Lower lobe of right lung (tissue), 2 donors: ENCODE results near the gene OSBPL9. TPM values are rescaled to one million over a fixed set of nuclear protein-coding genes. Genes with fewer than 3 reads are reported as not detected.
"Not testable (repeated sequence)": the region's sequence is repeated elsewhere in the genome, so short reads cannot be mapped to it uniquely, and the experiment has no call there.

ENCODE experiments used
- ATAC-seq, 2 donors: fragments of 200-7000 bp; cut with Tn5 transposase; one replicate each; pipeline ENCODE4 v1.9.1; 2020 to 2022; ENCODE audit warnings: mild to moderate bottlenecking in 2 of 2, moderate library complexity in 2 of 2
- DNase-seq: peaks from one replicate; pipeline ENCODE4 v3.0.0-alpha.2; 2020
- H3K27ac ChIP-seq: fragments of 200-600 bp; one replicate; pipeline ENCODE4 v1.8.0; 2022
- H3K27me3 ChIP-seq: fragments of 200-600 bp; one replicate; pipeline ENCODE4 v1.8.0; 2022; ENCODE audit warnings: low read depth
- H3K36me3 ChIP-seq: fragments of 200-600 bp; one replicate; pipeline ENCODE4 v1.8.0; 2022; ENCODE audit warnings: mild to moderate bottlenecking
- H3K4me1 ChIP-seq: fragments of 200-600 bp; one replicate; pipeline ENCODE4 v1.8.0; 2022
- H3K4me3 ChIP-seq: fragments of 200-600 bp; one replicate; pipeline ENCODE4 v1.8.0; 2022; ENCODE audit warnings: mild to moderate bottlenecking
- H3K9me3 ChIP-seq: fragments of 200-600 bp; one replicate; pipeline ENCODE4 v1.8.0; 2022
- CTCF ChIP-seq: fragments of 200-600 bp; IDR thresholded peaks from one replicate; pipeline ENCODE4 v1.8.0; 2022; ENCODE audit warnings: antibody characterized with exemption, mild to moderate bottlenecking
- intact Hi-C: fragments of 100-400 bp; cut with DNase I; formaldehyde crosslinking; loops from one replicate; pipeline ENCODE4 v1.11.0; 2022
- total RNA-seq: library from RNA; stranded (reverse); fragmentation: NEBNext Ultra II Directional; extraction: Animal tissue kit (Norgen Biotek cat#: 25700); gene quantifications from one replicate; pipeline ENCODE4 v1.2.1, GENCODE V29; 2021
- donor health status: DM: no; HTN: yes; CAD: no; lungs with severe emphysema.

OSBPL9 gene
- total RNA-seq, 1 donor from 2014 or later = 65.4 TPM

GRCh38 chr1:51792864-51793263, 176.0 kb downstream of the OSBPL9 start:
- no peak for TF ChIP-seq CTCF
- Histone ChIP-seq H3K27me3 (no peaks in the 10 kb centered on the region), H3K4me1 (peaks cover 5% of the 10 kb centered on the region), H3K4me3 (no peak overlapping the region), H3K9me3 (no peaks in the 10 kb centered on the region), H3K36me3 (peaks cover 94% of the 10 kb centered on the region), H3K27ac (no peak overlapping the region)
- ATAC-seq (peak; percentile 19 to 46), DNase-seq (no peak)
- intact Hi-C loops = no loop called here

GRCh38 chr1:51794260-51794659, 177.4 kb downstream of the OSBPL9 start:
- DNase-seq = no peak
- H3K4me1 ChIP-seq = peaks cover 5% of the 10 kb centered on the region
- intact Hi-C loops = no loop called here
- TF ChIP-seq CTCF = no peak
- no peaks in the 10 kb centered on the region for H3K9me3 ChIP-seq
- H3K27ac ChIP-seq = peak overlapping the region; percentile 14
- peak in 1 of 2 donors; percentile 27 for ATAC-seq
- H3K27me3 ChIP-seq = no peaks in the 10 kb centered on the region
- no peak overlapping the region for H3K4me3 ChIP-seq
- peaks cover 92% of the 10 kb centered on the region for H3K36me3 ChIP-seq

- H3K4me3 ChIP-seq = no peak overlapping the region
- peaks cover 5% of the 10 kb centered on the region for H3K4me1 ChIP-seq
- no peak overlapping the region for H3K27ac ChIP-seq
- intact Hi-C loops = no loop called here
- peaks cover 92% of the 10 kb centered on the region for H3K36me3 ChIP-seq
- H3K9me3 ChIP-seq = no peaks in the 10 kb centered on the region
- no peak for TF ChIP-seq CTCF
- ATAC-seq = peak; percentile 40 to 77
- no peaks in the 10 kb centered on the region for H3K27me3 ChIP-seq
- no peak for DNase-seq
Observed at GRCh38 chr1:51794868-51795267, 178.0 kb downstream of the OSBPL9 start.

- H3K27me3 ChIP-seq = no peaks in the 10 kb centered on the region
- intact Hi-C loops = no loop called here
- H3K4me1 ChIP-seq = no peaks in the 10 kb centered on the region
- H3K36me3 ChIP-seq = peaks cover 88% of the 10 kb centered on the region
- DNase-seq (no peak), ATAC-seq (no peak)
- H3K9me3 ChIP-seq = no peaks in the 10 kb centered on the region
- no peak overlapping the region for H3K4me3 ChIP-seq
- no peak for TF ChIP-seq CTCF
- H3K27ac ChIP-seq = no peak overlapping the region
Observed at GRCh38 chr1:51799372-51799771, 182.5 kb downstream of the OSBPL9 start.

- Histone ChIP-seq H3K27me3 (no peaks in the 10 kb centered on the region), H3K4me3 (no peak overlapping the region), H3K27ac (no peak overlapping the region), H3K4me1 (no peaks in the 10 kb centered on the region), H3K36me3 (peaks cover 97% of the 10 kb centered on the region), H3K9me3 (no peaks in the 10 kb centered on the region)
- no peak for TF ChIP-seq CTCF
- intact Hi-C loops = no loop called here
- ATAC-seq (no peak), DNase-seq (no peak)
Observed at GRCh38 chr1:51814513-51814912, 197.6 kb downstream of the OSBPL9 start.

GRCh38 chr1:51818487-51818886, 201.6 kb downstream of the OSBPL9 start:
- ATAC-seq (no peak), DNase-seq (no peak)
- Histone ChIP-seq H3K4me1 (no peaks in the 10 kb centered on the region), H3K9me3 (no peaks in the 10 kb centered on the region), H3K36me3 (peaks cover 98% of the 10 kb centered on the region), H3K4me3 (no peak overlapping the region), H3K27me3 (no peaks in the 10 kb centered on the region), H3K27ac (no peak overlapping the region)
- intact Hi-C loops = no loop called here
- TF ChIP-seq CTCF = no peak

GRCh38 chr1:51819021-51819420, 202.1 kb downstream of the OSBPL9 start:
- H3K4me3 ChIP-seq, H3K27me3 ChIP-seq, H3K9me3 ChIP-seq, H3K27ac ChIP-seq, intact Hi-C loops, ATAC-seq, DNase-seq, H3K4me1 ChIP-seq: not testable (repeated sequence)
- H3K36me3 ChIP-seq = peaks cover 98% of the 10 kb centered on the region
